ENCODE measurements around the gene SMIM21. TPM values are rescaled to one million over a fixed set of nuclear protein-coding genes. Genes with fewer than 3 reads are reported as not detected.

The SMIM21 gene
- total RNA-seq, 4 donors from 2014 or later = not detected

- Histone ChIP-seq H3K4me3 (replicated peaks in 1 of 3) (no peak overlapping the region), H3K36me3 (no peaks in the 10 kb centered on the region), H3K27me3 (no peaks in the 10 kb centered on the region), H3K27ac (no peak overlapping the region), H3K9me3 (no peaks in the 10 kb centered on the region), H3K4me1 (no peaks in the 10 kb centered on the region)
- DNase-seq = no peak
- intact Hi-C loops (cut with DNase I) = no loop called here
- 87 to 88% methylated on average over 10 of the region's 10 CpGs for WGBS, 2 donors
- TF ChIP-seq, protein P1, sequence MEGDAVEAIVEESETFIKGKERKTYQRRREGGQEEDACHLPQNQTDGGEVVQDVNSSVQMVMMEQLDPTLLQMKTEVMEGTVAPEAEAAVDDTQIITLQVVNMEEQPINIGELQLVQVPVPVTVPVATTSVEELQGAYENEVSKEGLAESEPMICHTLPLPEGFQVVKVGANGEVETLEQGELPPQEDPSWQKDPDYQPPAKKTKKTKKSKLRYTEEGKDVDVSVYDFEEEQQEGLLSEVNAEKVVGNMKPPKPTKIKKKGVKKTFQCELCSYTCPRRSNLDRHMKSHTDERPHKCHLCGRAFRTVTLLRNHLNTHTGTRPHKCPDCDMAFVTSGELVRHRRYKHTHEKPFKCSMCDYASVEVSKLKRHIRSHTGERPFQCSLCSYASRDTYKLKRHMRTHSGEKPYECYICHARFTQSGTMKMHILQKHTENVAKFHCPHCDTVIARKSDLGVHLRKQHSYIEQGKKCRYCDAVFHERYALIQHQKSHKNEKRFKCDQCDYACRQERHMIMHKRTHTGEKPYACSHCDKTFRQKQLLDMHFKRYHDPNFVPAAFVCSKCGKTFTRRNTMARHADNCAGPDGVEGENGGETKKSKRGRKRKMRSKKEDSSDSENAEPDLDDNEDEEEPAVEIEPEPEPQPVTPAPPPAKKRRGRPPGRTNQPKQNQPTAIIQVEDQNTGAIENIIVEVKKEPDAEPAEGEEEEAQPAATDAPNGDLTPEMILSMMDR (IDR thresholded peaks at IDR 0.05) = no peak
- no peak for TF ChIP-seq POLR2A (IDR thresholded peaks at IDR 0.05)
These were observed 9.1 kb downstream of the SMIM21 start for GRCh38 chr18:75418293-75419005.

GRCh38 chr18:75410611-75411010, 16.9 kb downstream of the SMIM21 start:
- 76 to 93% methylated on average over 4 of the region's 4 CpGs for WGBS, 2 donors
- no peak overlapping the region for H3K4me3 ChIP-seq (replicated peaks in 1 of 3)
- TF ChIP-seq, protein P1 (IDR thresholded peaks at IDR 0.05) = no peak
- DNase-seq = no peak
- intact Hi-C loops (cut with DNase I) = no loop called here
- H3K27ac ChIP-seq = no peak overlapping the region
- H3K4me1 ChIP-seq = no peaks in the 10 kb centered on the region
- H3K27me3 ChIP-seq = no peaks in the 10 kb centered on the region
- H3K9me3 ChIP-seq = no peaks in the 10 kb centered on the region
- H3K36me3 ChIP-seq = no peaks in the 10 kb centered on the region

DNA sequence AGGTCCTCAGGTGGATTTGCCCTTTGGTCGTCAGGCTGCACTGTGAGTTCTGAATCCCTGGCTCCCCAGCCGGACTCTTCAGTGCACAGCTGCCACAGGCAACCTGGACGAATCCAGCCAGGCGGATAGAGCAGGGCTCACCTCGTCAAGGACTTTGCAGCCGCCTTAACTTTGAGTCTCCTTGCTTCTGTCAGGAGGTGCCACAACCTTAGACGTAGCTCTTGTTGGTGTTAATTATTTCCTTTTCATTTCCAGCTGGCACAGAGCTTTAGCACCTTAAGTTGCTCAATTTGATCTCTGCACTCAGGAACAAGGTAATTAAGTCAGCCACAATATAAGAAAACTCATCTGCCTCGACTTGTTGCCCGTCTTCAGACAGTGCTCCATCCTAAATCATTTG, 17.7 kb downstream of the SMIM21 start:
- TF ChIP-seq, protein P1 (IDR thresholded peaks at IDR 0.05) = no peak
- no peak for TF ChIP-seq POLR2A (IDR thresholded peaks at IDR 0.05)
- intact Hi-C loops (cut with DNase I) = no loop called here
- Histone ChIP-seq H3K27ac (no peak overlapping the region), H3K27me3 (no peaks in the 10 kb centered on the region), H3K4me3 (replicated peaks in 1 of 3) (no peak overlapping the region), H3K9me3 (no peaks in the 10 kb centered on the region), H3K36me3 (no peaks in the 10 kb centered on the region), H3K4me1 (no peaks in the 10 kb centered on the region)
- WGBS, 2 donors = 68 to 81% methylated on average over 9 of the region's 9 CpGs
- no peak for DNase-seq

DNA sequence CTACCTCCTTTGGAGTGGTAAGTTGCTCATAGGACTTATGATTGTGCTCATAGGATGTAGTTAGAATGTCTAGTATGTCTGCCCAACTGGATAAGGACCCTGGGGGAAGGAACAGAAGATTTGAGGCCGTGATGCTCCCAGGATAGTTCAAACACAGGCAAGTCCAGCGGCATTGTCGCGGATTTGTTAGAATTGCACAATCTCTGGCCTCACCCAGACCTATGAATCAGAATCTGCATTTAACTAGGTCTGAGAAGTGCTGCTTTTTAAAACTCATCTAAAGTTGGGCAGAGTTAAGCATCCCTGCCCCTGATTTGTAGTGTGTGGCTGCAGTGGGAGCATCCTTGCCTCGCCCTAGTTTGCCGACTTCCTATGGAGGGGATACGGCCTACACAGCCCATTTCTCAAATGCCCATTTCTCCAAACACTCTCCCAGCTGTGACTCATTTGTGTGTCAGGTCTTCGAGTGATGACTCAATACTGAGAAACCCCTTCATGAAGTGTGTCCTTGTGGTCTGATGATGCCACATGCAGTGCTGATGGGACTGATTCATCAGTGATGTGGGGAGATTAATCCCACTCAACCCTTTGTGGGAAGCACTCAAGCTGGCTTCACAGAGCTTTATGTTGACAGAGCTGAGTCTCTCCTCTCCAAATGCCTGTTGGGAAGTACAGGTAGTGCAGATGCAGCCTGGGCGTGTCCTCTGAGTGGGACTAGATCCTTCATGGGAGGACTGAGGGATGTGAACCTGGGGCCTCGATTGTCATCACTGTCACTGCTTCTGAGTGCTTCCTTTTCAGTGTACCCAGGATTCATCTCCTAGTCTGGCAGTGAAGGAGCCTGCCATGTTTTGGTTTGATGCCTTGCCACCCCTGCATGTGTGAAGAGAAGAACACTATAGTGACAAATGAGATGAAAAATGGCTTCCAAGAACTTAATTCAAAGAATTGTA, 18.7 kb downstream of the SMIM21 start:
- DNase-seq = no peak
- TF ChIP-seq, protein P1 (IDR thresholded peaks at IDR 0.05) = no peak
- no peak for TF ChIP-seq POLR2A (IDR thresholded peaks at IDR 0.05)
- Histone ChIP-seq H3K36me3 (no peaks in the 10 kb centered on the region), H3K27ac (no peak overlapping the region), H3K27me3 (no peaks in the 10 kb centered on the region), H3K4me1 (no peaks in the 10 kb centered on the region), H3K9me3 (no peaks in the 10 kb centered on the region), H3K4me3 (replicated peaks in 1 of 3) (no peak overlapping the region)
- intact Hi-C loops (cut with DNase I) = no loop called here
- 83 to 93% methylated on average over 10 of the region's 10 CpGs for WGBS, 2 donors
